G401 (cell line): Measurements from ENCODE around the gene NRCAM. TPM values are rescaled to one million over a fixed set of nuclear protein-coding genes. Genes with fewer than 3 reads are reported as not detected.
"Not testable (repeated sequence)": the region's sequence is repeated elsewhere in the genome, so short reads cannot be mapped to it uniquely, and the experiment has no call there.

ENCODE experiments used
- DNase-seq: peaks from one replicate; pipeline ENCODE4 v3.0.0-alpha.2; 2015; ENCODE audit warnings: low spot score
- in situ Hi-C: cut with HindIII; loops from 2 replicates; pipeline ENCODE4 v1.10.0; 2016; ENCODE audit warnings: low sequenced_read_pairs, mixed read lengths
- total RNA-seq: library from RNA; depleted of rRNA; stranded (reverse); fragments of >200 nt; shearing (Covaris generic); gene quantifications from 2 replicates; pipeline ENCODE4 v1.2.3, GENCODE V29; 2014

Gene NRCAM
- total RNA-seq, 1 experiment from 2014 or later = not detected

GRCh38 chr7:108407676-108408075, 48.6 kb downstream of the NRCAM start:
- no peak for DNase-seq
- in situ Hi-C loops = no loop called here

- in situ Hi-C loops = no loop called here
- no peak for DNase-seq
Measured at GRCh38 chr7:108406222-108406890, 49.9 kb downstream of the NRCAM start.

- in situ Hi-C loops = no loop called here
- no peak for DNase-seq
Measured at GRCh38 chr7:108404509-108405420, 51.5 kb downstream of the NRCAM start.

GRCh38 chr7:108403597-108404217, 52.5 kb downstream of the NRCAM start:
- DNase-seq = peak; percentile 31
- in situ Hi-C loops = no loop called here

GRCh38 chr7:108402865-108403264, 53.4 kb downstream of the NRCAM start:
- in situ Hi-C loops = no loop called here
- DNase-seq = no peak

- in situ Hi-C loops = no loop called here
- DNase-seq = no peak
Measured at GRCh38 chr7:108396080-108396479, 60.2 kb downstream of the NRCAM start.

GRCh38 chr7:108395426-108395825, 60.8 kb downstream of the NRCAM start:
- in situ Hi-C loops = no loop called here
- DNase-seq = no peak

GRCh38 chr7:108393097-108393496, 63.1 kb downstream of the NRCAM start:
- in situ Hi-C loops, DNase-seq: not testable (repeated sequence)

- in situ Hi-C loops, DNase-seq: not testable (repeated sequence)
Measured at GRCh38 chr7:108387686-108388085, 68.5 kb downstream of the NRCAM start.

- in situ Hi-C loops = no loop called here
- no peak for DNase-seq
Measured at GRCh38 chr7:108385834-108386422, 70.3 kb downstream of the NRCAM start.

DNA sequence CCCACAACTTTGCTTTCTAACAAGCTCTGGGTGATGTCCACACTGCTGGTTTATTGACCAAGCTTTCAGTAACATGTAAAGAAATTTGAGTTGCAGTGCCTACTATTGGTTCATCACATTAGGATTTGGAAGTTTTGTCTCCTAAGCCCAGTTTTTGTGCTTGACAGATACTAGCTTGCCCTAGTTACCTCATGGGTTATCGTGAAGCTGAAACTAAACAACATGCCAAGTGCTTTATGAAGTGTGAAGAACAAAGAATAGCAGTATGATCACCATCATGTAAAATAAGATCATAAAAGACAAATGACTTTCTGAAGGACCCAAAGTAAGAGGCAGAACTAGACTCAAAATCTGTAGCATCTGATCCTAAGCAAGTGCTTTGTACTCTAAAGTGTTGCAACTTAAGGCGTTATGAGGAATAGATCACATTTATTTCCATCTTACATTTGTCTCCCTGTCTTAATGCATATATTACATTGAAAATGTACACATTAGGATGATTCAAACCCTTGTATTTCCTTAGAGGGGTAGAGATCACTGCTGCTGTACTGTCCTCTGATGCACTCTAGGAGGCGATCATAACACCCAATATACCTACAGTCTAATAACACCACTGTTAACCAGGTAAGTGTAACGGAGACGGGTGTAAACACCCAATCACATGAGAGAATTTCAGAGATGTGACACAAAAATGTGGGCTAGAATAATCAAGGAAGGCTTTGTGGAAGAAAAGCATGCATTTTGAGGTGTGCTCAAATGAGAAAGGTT, 71.3 kb downstream of the NRCAM start:
- in situ Hi-C loops = no loop called here

GRCh38 chr7:108382932-108383331, 73.3 kb downstream of the NRCAM start:
- in situ Hi-C loops = no loop called here
- DNase-seq = no peak

More for the DNA sequence above, 71.3 kb downstream of the NRCAM start:
- no peak for DNase-seq

DNA sequence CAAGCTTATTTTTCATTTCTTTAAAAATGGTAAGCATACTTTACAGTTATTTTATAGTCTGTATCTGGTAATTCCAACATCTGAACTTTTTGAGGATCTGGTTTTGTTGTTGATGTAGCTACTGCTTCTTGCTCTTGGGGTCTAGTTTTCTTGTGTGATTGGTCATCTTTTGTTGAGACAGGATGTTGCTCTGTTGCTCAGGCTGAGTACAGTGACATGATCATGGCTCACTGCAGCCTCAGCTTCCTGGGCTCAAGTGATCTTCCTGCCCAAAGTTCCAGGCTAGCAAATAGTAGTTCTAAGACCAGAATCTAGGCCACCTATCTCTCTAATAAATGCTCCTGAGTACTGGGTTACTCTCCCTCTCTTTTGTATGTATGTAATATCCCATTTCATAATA, 75.7 kb downstream of the NRCAM start:
- in situ Hi-C loops = no loop called here
- no peak for DNase-seq

- in situ Hi-C loops = no loop called here
- no peak for DNase-seq
Measured at GRCh38 chr7:108376206-108376605, 80.0 kb downstream of the NRCAM start.

GRCh38 chr7:108375668-108376067, 80.6 kb downstream of the NRCAM start:
- in situ Hi-C loops = no loop called here
- DNase-seq = no peak

DNA sequence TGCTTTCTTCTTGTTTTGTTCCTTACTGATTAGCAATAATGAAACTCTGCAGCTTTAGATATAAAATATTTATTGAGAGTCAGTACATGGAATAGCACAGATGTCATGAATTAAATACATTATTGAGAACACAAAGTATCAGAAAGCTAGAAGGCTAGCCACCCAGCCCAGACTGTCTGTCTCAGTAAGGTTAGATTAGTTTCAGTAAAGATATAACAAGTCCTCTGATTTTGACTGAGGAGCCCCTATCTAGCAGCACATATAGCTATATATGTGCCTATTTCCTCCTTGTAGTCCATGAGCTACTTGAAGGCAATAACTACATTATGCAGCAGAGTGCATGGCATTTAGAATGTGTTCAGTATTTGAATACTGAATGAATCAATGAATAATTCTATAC, 81.3 kb downstream of the NRCAM start:
- in situ Hi-C loops = no loop called here
- no peak for DNase-seq

DNA sequence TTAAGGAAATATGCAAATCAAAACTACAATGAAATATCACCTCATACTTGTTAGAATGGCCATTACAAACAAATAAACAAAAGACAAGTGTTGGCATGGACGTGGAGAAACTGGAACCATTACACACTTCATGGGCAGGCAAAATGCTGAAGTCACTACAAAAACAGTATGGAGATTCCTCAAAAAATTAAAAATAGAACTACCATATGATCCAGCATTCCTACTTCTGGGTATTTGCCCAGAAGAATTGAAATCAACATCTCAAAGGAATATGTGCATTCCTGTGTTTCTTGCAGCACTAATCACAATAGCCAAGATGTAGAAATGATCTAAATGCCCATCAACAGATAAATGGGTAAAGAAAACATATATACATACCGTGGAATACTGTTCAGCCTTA, 83.6 kb downstream of the NRCAM start:
- no peak for DNase-seq
- in situ Hi-C loops = no loop called here

DNA sequence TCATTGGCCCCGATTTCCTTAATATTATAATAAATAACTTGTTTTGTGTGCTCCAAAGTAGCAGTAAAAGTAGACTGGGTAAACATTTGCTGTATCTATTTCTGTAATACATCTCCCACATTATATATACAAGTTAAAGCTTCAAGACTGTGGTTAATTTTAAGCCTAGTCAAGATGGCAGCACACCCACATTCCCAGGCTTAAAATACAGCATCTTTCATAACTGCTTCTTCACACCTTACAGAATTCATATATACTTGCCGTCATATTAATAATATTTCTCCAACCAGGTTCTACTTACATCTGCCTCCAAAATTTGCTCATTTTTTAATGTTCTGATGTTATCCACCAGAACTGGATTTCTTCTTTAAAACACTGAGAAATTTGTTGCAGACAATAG, 85.6 kb downstream of the NRCAM start:
- no peak for DNase-seq
- in situ Hi-C loops = no loop called here

DNA sequence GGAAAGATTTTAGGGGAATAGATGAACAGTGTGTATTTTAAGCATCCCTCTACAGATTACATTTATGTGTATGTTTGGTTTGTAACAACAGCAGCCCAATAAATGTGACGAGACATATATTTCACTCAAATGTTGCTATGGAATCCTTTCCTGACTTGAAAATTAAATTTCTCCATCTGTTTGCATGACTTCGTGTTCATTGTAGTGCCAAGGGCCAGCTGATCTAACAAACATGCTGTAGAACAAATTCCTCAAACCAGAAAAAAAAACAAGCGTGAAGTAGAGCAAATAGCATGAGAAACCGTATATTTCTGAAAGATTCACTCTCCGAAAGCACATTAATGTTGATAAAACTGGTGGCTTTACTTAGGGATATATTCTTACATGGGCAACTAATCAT, 87.8 kb downstream of the NRCAM start:
- in situ Hi-C loops = no loop called here

More for the DNA sequence above, 87.8 kb downstream of the NRCAM start:
- peak; percentile 70 for DNase-seq
